Endothelial cell of umbilical vein (primary cell): Measurements from ENCODE around the gene NINJ2.

Experiments
- EZH2 ChIP-seq: IDR thresholded peaks from 2 replicates; pipeline ENCODE4 v1.6.1; 2012; ENCODE audit warnings: borderline replicate concordance, low read depth, mild to moderate bottlenecking, moderate library complexity, low read length, inconsistent platforms; ENCODE audit not compliant: severe bottlenecking
- FOS ChIP-seq: IDR thresholded peaks from 2 replicates; pipeline ENCODE4 v1.6.1; 2011; ENCODE audit warnings: mild to moderate bottlenecking, low read length, moderate library complexity, borderline replicate concordance; ENCODE audit not compliant: insufficient read depth
- MYC ChIP-seq: IDR thresholded peaks from one replicate; pipeline ENCODE4 v1.6.1; 2011; ENCODE audit warnings: mild to moderate bottlenecking, low read depth, low read length
- POLR2A ChIP-seq: IDR thresholded peaks from 2 replicates; pipeline ENCODE4 v1.6.1; 2012; ENCODE audit warnings: low read depth, mild to moderate bottlenecking, control low read depth, low read length
- TF ChIP-seq, protein P1 (sequence below), 2 donors: IDR thresholded peaks; 1 replicate in 1 of 2; 2 replicates in 1 of 2; pipeline ENCODE4 v1.5.1; 2011; ENCODE audit warnings: low read length in 2 of 2, mild to moderate bottlenecking in 2 of 2, moderate library complexity in 2 of 2, control low read depth in 1 of 2, inconsistent platforms in 1 of 2, low read depth in 1 of 2; ENCODE audit not compliant: insufficient read depth in 1 of 2; ENCODE audit errors: extremely low read depth in 1 of 2
- TF ChIP-seq, protein P2 (sequence below): IDR thresholded peaks from 2 replicates; pipeline ENCODE4 v1.6.1; 2011; ENCODE audit not compliant: insufficient read depth, insufficient read length

DNA sequence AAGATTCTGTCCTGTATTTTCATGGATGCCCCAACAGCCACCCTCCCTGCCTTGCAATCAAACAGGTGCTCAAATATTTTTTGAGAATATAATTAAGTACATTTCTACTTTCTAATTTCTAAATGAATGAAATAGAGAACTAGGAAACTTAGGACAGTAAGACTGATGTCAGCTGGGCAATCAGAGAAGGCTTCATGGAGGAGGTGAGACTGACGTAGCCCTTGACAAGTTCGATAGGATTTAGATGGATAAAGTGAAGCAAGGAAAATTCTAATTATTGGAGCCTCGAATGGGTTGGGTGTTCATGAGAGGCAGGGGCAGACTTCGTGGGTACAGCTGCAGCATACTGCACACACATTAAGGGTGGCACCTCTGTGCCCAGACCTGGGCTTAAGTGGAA, 36.0 kb downstream of the NINJ2 start:
- TF ChIP-seq, protein P1, sequence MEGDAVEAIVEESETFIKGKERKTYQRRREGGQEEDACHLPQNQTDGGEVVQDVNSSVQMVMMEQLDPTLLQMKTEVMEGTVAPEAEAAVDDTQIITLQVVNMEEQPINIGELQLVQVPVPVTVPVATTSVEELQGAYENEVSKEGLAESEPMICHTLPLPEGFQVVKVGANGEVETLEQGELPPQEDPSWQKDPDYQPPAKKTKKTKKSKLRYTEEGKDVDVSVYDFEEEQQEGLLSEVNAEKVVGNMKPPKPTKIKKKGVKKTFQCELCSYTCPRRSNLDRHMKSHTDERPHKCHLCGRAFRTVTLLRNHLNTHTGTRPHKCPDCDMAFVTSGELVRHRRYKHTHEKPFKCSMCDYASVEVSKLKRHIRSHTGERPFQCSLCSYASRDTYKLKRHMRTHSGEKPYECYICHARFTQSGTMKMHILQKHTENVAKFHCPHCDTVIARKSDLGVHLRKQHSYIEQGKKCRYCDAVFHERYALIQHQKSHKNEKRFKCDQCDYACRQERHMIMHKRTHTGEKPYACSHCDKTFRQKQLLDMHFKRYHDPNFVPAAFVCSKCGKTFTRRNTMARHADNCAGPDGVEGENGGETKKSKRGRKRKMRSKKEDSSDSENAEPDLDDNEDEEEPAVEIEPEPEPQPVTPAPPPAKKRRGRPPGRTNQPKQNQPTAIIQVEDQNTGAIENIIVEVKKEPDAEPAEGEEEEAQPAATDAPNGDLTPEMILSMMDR (IDR thresholded peaks at IDR 0.05; ENCODE audit: extremely low read depth in 1 of 2, insufficient read depth in 1 of 2, low read depth in 1 of 2, low read length in 2 of 2) = no peak
- TF ChIP-seq, protein P2, sequence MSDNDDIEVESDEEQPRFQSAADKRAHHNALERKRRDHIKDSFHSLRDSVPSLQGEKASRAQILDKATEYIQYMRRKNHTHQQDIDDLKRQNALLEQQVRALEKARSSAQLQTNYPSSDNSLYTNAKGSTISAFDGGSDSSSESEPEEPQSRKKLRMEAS = no peak
- TF ChIP-seq EZH2 (no peak), POLR2A (no peak), MYC (no peak), FOS (no peak)
